Daoy (cell line): Measurements from ENCODE around the gene TP63. TPM values are rescaled to one million over a fixed set of nuclear protein-coding genes. Genes with fewer than 3 reads are reported as not detected.

Source experiments
- DNase-seq: peaks from one replicate; pipeline ENCODE4 v3.0.0-alpha.2; 2015; ENCODE audit warnings: low read depth
- total RNA-seq: library from RNA; depleted of rRNA; stranded (reverse); fragments of >200 nt; shearing (Covaris generic); gene quantifications from 2 replicates; pipeline ENCODE4 v1.2.3, GENCODE V29; 2014

The TP63 gene
- total RNA-seq, 1 experiment from 2014 or later, result 0.29 TPM

- no peak for DNase-seq
Observed at GRCh38 chr3:189911001-189911400, 279.8 kb downstream of the TP63 start.

- peak; percentile 65 for DNase-seq
Observed at GRCh38 chr3:189914799-189915198, 283.6 kb downstream of the TP63 start.

- DNase-seq, result no peak
Observed at GRCh38 chr3:189921770-189922169, 290.6 kb downstream of the TP63 start.

DNA sequence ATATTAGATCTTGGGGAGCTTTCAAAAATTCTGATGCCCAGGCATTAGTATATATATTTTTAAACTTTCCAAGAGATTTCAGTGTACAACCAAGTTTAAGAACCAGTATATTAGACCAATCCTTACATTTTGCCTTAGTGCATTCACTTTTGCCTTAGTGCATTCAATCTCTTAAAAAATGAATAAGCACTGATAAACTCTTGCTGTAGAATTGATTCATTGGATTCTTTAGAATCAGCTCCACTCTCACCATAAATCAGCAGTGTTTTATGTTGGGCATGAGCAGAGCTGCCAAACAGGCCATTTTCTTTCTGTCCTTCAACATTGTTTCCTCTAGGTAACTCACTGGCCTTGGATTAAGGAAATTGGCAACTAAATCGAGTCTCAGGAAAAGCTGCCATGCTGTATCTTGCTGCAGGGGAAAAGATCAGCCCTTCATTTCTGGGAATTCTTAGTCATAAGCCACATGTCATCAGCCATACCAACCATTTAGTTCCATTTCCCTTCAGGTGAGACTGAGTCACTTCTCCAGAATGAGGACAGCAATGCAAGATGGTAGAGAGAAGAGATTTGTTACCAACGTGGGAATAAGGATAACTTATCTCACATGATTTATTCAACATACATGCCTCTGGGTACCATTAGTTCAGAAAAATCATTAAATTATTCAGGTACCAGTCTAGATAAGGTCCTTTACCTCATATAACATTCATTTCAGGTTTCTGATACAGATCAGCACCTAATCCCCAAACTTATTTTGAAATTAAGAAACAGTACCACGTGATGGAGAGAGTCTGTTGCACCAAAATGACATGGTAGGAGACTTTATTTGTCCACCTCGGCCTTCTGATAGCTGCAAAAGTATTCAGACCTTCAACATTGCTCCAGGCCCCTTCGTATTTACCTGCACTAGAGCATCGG lies 297.0 kb downstream of the TP63 start:
- DNase-seq, result peak; percentile 22

DNA sequence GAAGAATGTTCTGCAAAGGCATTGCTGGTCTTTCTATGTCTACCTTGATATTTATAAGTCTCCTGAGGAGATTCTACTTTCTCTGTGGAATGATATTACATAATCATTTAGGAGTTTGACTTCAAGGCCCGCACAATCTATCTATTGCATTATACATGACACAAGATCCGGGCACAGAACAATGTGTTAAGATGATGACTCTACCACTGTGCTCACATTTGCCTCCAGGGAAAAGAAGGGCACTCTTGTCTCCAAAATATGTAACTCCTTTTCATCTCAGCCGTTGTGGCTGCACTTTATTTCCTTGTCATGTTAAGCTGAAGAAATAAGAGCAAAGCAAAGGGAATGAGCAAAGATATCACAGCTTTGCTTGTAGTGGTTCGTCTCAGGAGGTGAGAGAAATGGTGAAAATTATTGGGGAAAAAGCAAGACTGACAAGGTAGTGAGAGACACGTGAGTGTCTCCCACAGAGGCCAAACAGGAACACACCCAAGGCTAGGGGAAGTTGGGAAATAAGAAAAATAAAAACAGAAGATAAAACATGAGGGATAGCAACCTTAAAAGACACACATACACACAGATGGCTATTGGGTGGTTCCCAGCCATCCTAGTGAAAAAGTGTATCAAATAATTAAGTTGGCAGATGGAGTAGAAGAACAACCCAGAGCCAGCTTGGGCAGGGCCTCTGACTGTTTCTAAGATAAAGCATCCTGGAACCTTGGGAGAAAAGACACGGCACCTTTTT lies 305.2 kb downstream of the TP63 start:
- no peak for DNase-seq

DNA sequence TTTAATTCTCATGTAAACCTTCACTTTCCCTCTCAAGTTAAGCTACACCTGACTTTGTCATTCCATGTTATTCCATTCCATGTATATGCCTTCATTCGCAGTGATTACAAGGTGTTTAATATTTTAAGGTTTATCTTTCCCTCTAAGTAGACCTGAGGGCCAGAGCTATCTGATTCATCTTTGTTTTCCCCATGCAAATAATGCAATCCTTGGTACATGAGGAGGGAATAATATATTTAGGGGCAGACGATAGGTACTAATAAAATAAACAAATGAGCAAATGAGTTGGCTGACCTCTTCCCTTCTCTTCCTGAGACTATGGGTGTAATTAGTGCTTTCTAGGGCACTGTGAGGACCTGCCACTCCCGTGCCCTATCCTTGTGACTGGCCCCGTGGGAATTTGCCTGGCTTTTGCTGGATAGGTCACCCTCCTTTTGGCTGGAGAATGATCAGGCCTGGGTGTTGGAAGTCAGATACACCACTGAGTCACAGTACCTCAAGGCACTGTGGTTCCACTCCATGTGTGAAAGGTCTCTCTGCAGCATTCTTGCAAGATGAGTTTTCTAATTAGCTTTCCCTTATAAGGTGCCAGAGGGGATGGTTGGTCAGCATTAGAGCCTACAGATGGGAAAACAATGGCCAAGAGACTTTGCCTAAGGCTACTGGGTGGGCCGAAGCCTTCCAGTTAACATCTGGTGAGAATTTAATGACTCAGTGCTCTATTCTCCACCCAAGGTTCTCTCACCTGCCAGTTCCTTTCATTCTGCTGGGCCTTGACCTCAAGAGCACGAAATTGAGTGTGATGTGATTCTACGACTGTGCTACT lies 306.3 kb downstream of the TP63 start:
- DNase-seq, result peak; percentile 94

- DNase-seq, result no peak
Observed at GRCh38 chr3:189941125-189941524, 309.9 kb downstream of the TP63 start.

- DNase-seq, result peak; percentile 69
Observed at GRCh38 chr3:189941679-189942078, 310.5 kb downstream of the TP63 start.

GRCh38 chr3:189942948-189943347 lies 311.8 kb downstream of the TP63 start:
- DNase-seq, result no peak

- no peak for DNase-seq
Observed at GRCh38 chr3:189944285-189945145, 313.3 kb downstream of the TP63 start.

DNA sequence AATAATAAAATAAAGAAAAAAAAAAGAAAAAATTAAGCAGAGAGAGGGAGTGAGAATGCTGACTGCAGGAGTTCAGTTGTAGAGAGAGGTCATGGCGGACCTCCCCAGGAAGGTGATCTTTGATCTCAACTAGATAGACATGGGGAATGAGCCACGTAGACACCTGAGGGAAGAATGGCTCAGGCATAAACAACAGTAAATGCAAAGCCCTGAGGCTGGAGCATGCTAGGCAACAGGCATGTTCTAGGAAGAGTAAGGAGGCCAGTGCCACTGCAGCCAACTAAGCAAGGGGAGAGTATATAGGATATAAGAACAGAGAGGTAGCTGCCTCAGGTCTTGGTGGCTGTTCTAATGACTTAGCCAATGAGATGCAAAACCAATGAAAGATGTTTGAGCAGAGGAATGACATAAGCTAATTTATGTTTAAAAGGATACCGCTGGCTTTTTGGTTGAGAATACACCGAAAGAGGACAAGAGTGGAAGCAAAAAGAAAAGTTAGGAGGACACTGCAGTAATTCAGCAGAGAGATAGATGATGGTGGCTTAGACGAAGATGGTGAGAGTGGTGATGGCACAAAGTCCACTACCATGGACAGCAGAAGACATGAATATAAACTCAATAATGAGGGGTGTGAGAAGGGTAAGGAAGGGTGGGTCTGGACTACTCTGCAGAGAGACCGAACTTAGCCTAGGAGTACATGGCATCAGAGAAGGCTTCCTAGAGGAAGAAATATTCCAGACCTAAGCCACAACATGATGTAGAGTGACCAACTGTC lies 314.9 kb downstream of the TP63 start:
- DNase-seq, result no peak
